Gastroesophageal sphincter (tissue), 4 donors: Measurements from ENCODE around the gene ADM5. TPM values are rescaled to one million over a fixed set of nuclear protein-coding genes. Genes with fewer than 3 reads are reported as not detected.

Experiments used
- ATAC-seq: fragments of 150-250 bp; one replicate; pipeline ENCODE4 v1.9.1; 2016; ENCODE audit warnings: mild to moderate bottlenecking, moderate library complexity
- H3K27ac ChIP-seq, 4 donors: fragments of 200-600 bp; sonication (generic) in 3 of 4; 1 replicate in 3 of 4; 2 replicates in 1 of 4; pipeline ENCODE4 v1.5.1; 2016 to 2019
- H3K27me3 ChIP-seq: fragments of 200-600 bp; sonication (generic); one replicate; pipeline ENCODE4 v1.5.1; 2019
- H3K36me3 ChIP-seq, 2 donors: fragments of 200-600 bp; sonication (generic); one replicate each; pipeline ENCODE4 v1.5.1; 2019; ENCODE audit warnings: control low read depth in 1 of 2
- H3K4me1 ChIP-seq, 3 donors: fragments of 200-600 bp; sonication (generic); 1 replicate in 2 of 3; 2 replicates in 1 of 3; pipeline ENCODE4 v1.5.1; 2016 to 2019; ENCODE audit warnings: control low read depth in 2 of 3
- H3K4me3 ChIP-seq, 2 donors: fragments of 200-600 bp; sonication (generic); one replicate each; pipeline ENCODE4 v1.5.1; 2019; ENCODE audit warnings: mild to moderate bottlenecking in 1 of 2, moderate library complexity in 1 of 2
- H3K9me3 ChIP-seq, 3 donors: fragments of 200-600 bp; sonication (generic); one replicate each; pipeline ENCODE4 v1.5.1; 2017 to 2019; ENCODE audit warnings: control low read depth in 2 of 3
- CTCF ChIP-seq, 4 experiments: fragments of 200-600 bp in 2 of 4; fragments of 450-650 bp in 2 of 4; sonication (generic) in 1 of 4; IDR thresholded peaks; one replicate each; pipeline ENCODE4 v1.5.1; 2017 to 2019; ENCODE audit warnings: antibody characterized with exemption in 4 of 4, mild to moderate bottlenecking in 2 of 4, moderate library complexity in 2 of 4
- EP300 ChIP-seq: sonication (generic); formaldehyde crosslinking; IDR thresholded peaks from one replicate; pipeline ENCODE4 v1.6.1; 2017; ENCODE audit warnings: antibody characterized with exemption, mild to moderate bottlenecking
- POLR2A ChIP-seq, 2 donors: fragments of 450-650 bp; IDR thresholded peaks; one replicate each; pipeline ENCODE4 v1.6.1; 2017; ENCODE audit warnings: antibody characterized with exemption in 2 of 2, mild to moderate bottlenecking in 2 of 2, moderate library complexity in 1 of 2
- POLR2AphosphoS5 ChIP-seq: sonication (generic); formaldehyde crosslinking; IDR thresholded peaks from one replicate; pipeline ENCODE4 v1.6.1; 2017; ENCODE audit warnings: antibody characterized with exemption
- WGBS, 2 donors: methylation state at CpG; one replicate each; pipeline ENCODE4 v1.1.5; 2018; ENCODE audit warnings: low coverage in 1 of 2; 5-methylcytosine and 5-hydroxymethylcytosine counted together
- total RNA-seq, 4 donors: library from RNA; depleted of rRNA; stranded (reverse); fragments of >200 nt; gene quantifications; one replicate each; pipeline ENCODE4 v1.1.0, GENCODE V29; 2016

Gene ADM5
- total RNA-seq, 4 donors from 2014 or later: 1.3 to 4.1 (median 1.5) TPM; not detected in 1

- ATAC-seq: no peak
- H3K9me3 ChIP-seq: no peaks in the 10 kb centered on the region
- no peaks in the 10 kb centered on the region for H3K27me3 ChIP-seq
- WGBS, 2 donors: 90 to 100% methylated on average over 2 of the region's 23 CpGs
- peaks cover 0 to 100% of the 10 kb centered on the region in 2 donors for H3K36me3 ChIP-seq
- TF ChIP-seq EP300: no peak
- no peak for TF ChIP-seq CTCF (IDR thresholded peaks at IDR 0.05)
- TF ChIP-seq POLR2AphosphoS5: no peak
- TF ChIP-seq POLR2A (IDR thresholded peaks at IDR 0.05): no peak
- H3K4me1 ChIP-seq: no peaks in the 10 kb centered on the region
- H3K4me3 ChIP-seq: no peak overlapping the region
- no peak overlapping the region for H3K27ac ChIP-seq
Observed at GRCh38 chr19:49655570-49656455, 33.6 kb upstream of the ADM5 start.

GRCh38 chr19:49656456-49657109, 32.8 kb upstream of the ADM5 start:
- Histone ChIP-seq H3K4me3 (no peak overlapping the region), H3K9me3 (no peaks in the 10 kb centered on the region), H3K36me3 (peaks cover 0 to 100% of the 10 kb centered on the region in 2 donors), H3K27me3 (no peaks in the 10 kb centered on the region), H3K27ac (no peak overlapping the region), H3K4me1 (no peaks in the 10 kb centered on the region)
- no peak for ATAC-seq
- TF ChIP-seq POLR2AphosphoS5 (no peak), CTCF (IDR thresholded peaks at IDR 0.05) (no peak), POLR2A (IDR thresholded peaks at IDR 0.05) (no peak), EP300 (no peak)
- WGBS, 2 donors: 70 to 100% methylated on average over 4 to 5 of the region's 17 CpGs

- ATAC-seq: no peak
- Histone ChIP-seq H3K4me1 (no peaks in the 10 kb centered on the region), H3K4me3 (no peak overlapping the region), H3K36me3 (peaks cover 0 to 100% of the 10 kb centered on the region in 2 donors), H3K9me3 (no peaks in the 10 kb centered on the region), H3K27ac (no peak overlapping the region), H3K27me3 (no peaks in the 10 kb centered on the region)
- WGBS, 2 donors: 81 to 83% methylated on average over 6 to 12 of the region's 22 CpGs
- no peak for TF ChIP-seq POLR2A (IDR thresholded peaks at IDR 0.05)
- TF ChIP-seq EP300: no peak
- no peak for TF ChIP-seq CTCF (IDR thresholded peaks at IDR 0.05)
- no peak for TF ChIP-seq POLR2AphosphoS5
Observed at GRCh38 chr19:49657493-49658138, 31.8 kb upstream of the ADM5 start.

- Histone ChIP-seq H3K36me3 (peaks cover 0 to 100% of the 10 kb centered on the region in 2 donors), H3K27me3 (no peaks in the 10 kb centered on the region), H3K4me3 (no peak overlapping the region), H3K27ac (no peak overlapping the region), H3K9me3 (no peaks in the 10 kb centered on the region), H3K4me1 (peaks cover 0 to 4% (median 0%) of the 10 kb centered on the region in 3 donors)
- no peak for ATAC-seq
- no CpG with 5 or more reads among the region's 15 CpGs for WGBS, 2 donors
- no peak for TF ChIP-seq EP300
- TF ChIP-seq CTCF (IDR thresholded peaks at IDR 0.05): no peak
- TF ChIP-seq POLR2A (IDR thresholded peaks at IDR 0.05): no peak
- no peak for TF ChIP-seq POLR2AphosphoS5
Observed at GRCh38 chr19:49658139-49658517, 31.3 kb upstream of the ADM5 start.
